ENCODE measurements around the gene MUC5AC. TPM values are rescaled to one million over a fixed set of nuclear protein-coding genes. Genes with fewer than 3 reads are reported as not detected.

Gene MUC5AC
- total and polyA plus RNA-seq, 7 experiments from 2014 or later: not detected

GRCh38 chr11:1139441-1140083, 18.2 kb upstream of the MUC5AC start:
- no peaks in the 10 kb centered on the region for H3K27me3 ChIP-seq (ENCODE audit: control insufficient read depth in 2 of 2, insufficient read depth in 2 of 2, low read length in 2 of 2)
- Mint-ChIP-seq H3K9me3 (peaks cover 13 to 50% (median 36%) of the 10 kb centered on the region in 11 donors), H3K27me3 (peaks cover 0 to 37% (median 19%) of the 10 kb centered on the region in 5 donors), H3K36me3 (peaks cover 0 to 20% (median 10%) of the 10 kb centered on the region in 5 donors), H3K4me3 (no peak overlapping the region), H3K4me1 (no peaks in the 10 kb centered on the region), H3K27ac (no peak overlapping the region)
- no peak overlapping the region for H3K27ac ChIP-seq (ENCODE audit: low read depth, low read length)
- ChIA-PET POLR2A (no interaction called here), CTCF (no interaction called here)
- no peak for ATAC-seq
- no peak for DNase-seq
- H3K9me3 ChIP-seq (ENCODE audit: control insufficient read depth in 2 of 3, low read length in 3 of 3): peaks cover 0 to 19% (median 6%) of the 10 kb centered on the region in 3 experiments
- intact Hi-C loops (cut with micrococcal nuclease): no loop called here
- H3K4me3 ChIP-seq (ENCODE audit: low read length): no peak overlapping the region
- H3K4me1 ChIP-seq (ENCODE audit: control insufficient read depth in 2 of 2, insufficient read depth in 2 of 2, low read length in 2 of 2): no peaks in the 10 kb centered on the region
- no peaks in the 10 kb centered on the region for H3K36me3 ChIP-seq (ENCODE audit: control insufficient read depth in 2 of 3, insufficient read depth in 3 of 3, low read length in 3 of 3)

- no peak overlapping the region for H3K4me3 Mint-ChIP-seq
- Histone ChIP-seq H3K27me3 (ENCODE audit: control insufficient read depth in 2 of 2, insufficient read depth in 2 of 2, low read length in 2 of 2) (no peaks in the 10 kb centered on the region), H3K4me1 (ENCODE audit: control insufficient read depth in 2 of 2, insufficient read depth in 2 of 2, low read length in 2 of 2) (no peaks in the 10 kb centered on the region), H3K27ac (ENCODE audit: low read depth, low read length) (no peak overlapping the region), H3K36me3 (ENCODE audit: control insufficient read depth in 2 of 3, insufficient read depth in 3 of 3, low read length in 3 of 3) (no peaks in the 10 kb centered on the region), H3K4me3 (ENCODE audit: low read length) (no peak overlapping the region), H3K9me3 (ENCODE audit: control insufficient read depth in 2 of 3, low read length in 3 of 3) (peaks cover 0 to 8% (median 0%) of the 10 kb centered on the region in 3 experiments)
- intact Hi-C loops (cut with micrococcal nuclease): no loop called here
- peaks cover 9 to 49% (median 29%) of the 10 kb centered on the region in 11 donors for H3K9me3 Mint-ChIP-seq
- CTCF ChIA-PET: no interaction called here
- peaks cover 0 to 18% (median 8%) of the 10 kb centered on the region in 5 donors for H3K36me3 Mint-ChIP-seq
- POLR2A ChIA-PET: no interaction called here
- no peak for ATAC-seq
- no peak overlapping the region for H3K27ac Mint-ChIP-seq
- DNase-seq: no peak
- peaks cover 0 to 26% (median 18%) of the 10 kb centered on the region in 5 donors for H3K27me3 Mint-ChIP-seq
- no peaks in the 10 kb centered on the region for H3K4me1 Mint-ChIP-seq
Observed at GRCh38 chr11:1140642-1141490, 16.9 kb upstream of the MUC5AC start.

DNA sequence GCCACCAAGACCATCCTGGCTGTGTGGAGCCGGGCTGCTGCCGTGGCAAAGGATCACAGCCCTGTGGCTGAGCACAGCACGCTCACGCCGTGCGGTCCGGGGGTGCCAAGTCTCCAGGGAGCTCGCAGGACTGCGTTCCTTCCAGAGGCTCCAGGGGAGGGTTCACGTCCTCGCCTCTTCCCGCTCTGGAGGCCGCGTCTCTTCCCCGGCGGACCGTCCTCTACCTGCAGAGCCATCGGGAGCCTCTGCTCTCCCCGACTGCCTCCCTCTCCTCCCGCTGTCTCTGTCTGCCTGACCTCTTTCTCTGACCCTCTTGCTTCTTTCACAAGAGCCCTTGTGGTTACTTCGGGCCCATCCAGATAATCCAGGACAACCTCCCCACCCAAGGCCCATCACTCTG, 11.4 kb upstream of the MUC5AC start:
- peak overlapping the region in 1 of 10 donors; percentile 0 for H3K4me3 Mint-ChIP-seq
- Histone ChIP-seq H3K27ac (ENCODE audit: low read depth, low read length) (no peak overlapping the region), H3K4me1 (ENCODE audit: control insufficient read depth in 2 of 2, insufficient read depth in 2 of 2, low read length in 2 of 2) (no peaks in the 10 kb centered on the region), H3K9me3 (ENCODE audit: control insufficient read depth in 2 of 3, low read length in 3 of 3) (peaks cover 0 to 8% (median 0%) of the 10 kb centered on the region in 3 experiments), H3K4me3 (ENCODE audit: low read length) (no peak overlapping the region), H3K36me3 (ENCODE audit: control insufficient read depth in 2 of 3, insufficient read depth in 3 of 3, low read length in 3 of 3) (no peaks in the 10 kb centered on the region), H3K27me3 (ENCODE audit: control insufficient read depth in 2 of 2, insufficient read depth in 2 of 2, low read length in 2 of 2) (no peaks in the 10 kb centered on the region)
- DNase-seq: no peak
- H3K36me3 Mint-ChIP-seq: peaks cover 0 to 18% (median 5%) of the 10 kb centered on the region in 5 donors
- H3K9me3 Mint-ChIP-seq: peaks cover 10 to 40% (median 31%) of the 10 kb centered on the region in 11 donors
- intact Hi-C loops (cut with micrococcal nuclease): no loop called here
- CTCF ChIA-PET: no interaction called here
- POLR2A ChIA-PET: no interaction called here
- ATAC-seq: no peak
- H3K4me1 Mint-ChIP-seq: peaks cover 0 to 4% (median 0%) of the 10 kb centered on the region in 7 donors
- H3K27me3 Mint-ChIP-seq: peaks cover 0 to 20% (median 4%) of the 10 kb centered on the region in 5 donors
- H3K27ac Mint-ChIP-seq: no peak overlapping the region

DNA sequence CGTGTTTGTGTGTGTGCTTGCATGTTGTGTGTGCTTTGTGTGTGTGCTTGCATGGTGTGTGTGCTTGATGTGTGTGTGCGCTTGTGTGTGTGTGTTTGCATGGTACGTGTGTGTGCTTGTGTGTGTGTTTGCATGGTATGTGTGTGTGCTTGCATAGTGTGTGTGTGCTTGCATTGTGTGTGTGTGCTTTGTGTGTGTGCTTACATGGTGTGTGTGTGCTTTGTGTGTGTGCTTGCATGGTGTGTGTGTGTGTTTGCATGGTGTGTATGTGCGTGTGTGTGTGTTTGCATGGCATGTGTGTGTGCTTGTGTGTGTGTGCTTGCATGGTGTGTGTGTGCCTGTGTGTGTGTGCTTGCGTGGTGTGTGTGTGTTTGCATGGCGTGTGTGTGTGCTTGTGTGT, 10.0 kb upstream of the MUC5AC start:
- Histone ChIP-seq H3K27me3 (ENCODE audit: control insufficient read depth in 2 of 2, insufficient read depth in 2 of 2, low read length in 2 of 2) (no peaks in the 10 kb centered on the region), H3K9me3 (ENCODE audit: control insufficient read depth in 2 of 3, low read length in 3 of 3) (peaks cover 0 to 8% (median 0%) of the 10 kb centered on the region in 3 experiments), H3K4me1 (ENCODE audit: control insufficient read depth in 2 of 2, insufficient read depth in 2 of 2, low read length in 2 of 2) (no peaks in the 10 kb centered on the region), H3K4me3 (ENCODE audit: low read length) (no peak overlapping the region), H3K36me3 (ENCODE audit: control insufficient read depth in 2 of 3, insufficient read depth in 3 of 3, low read length in 3 of 3) (no peaks in the 10 kb centered on the region), H3K27ac (ENCODE audit: low read depth, low read length) (no peak overlapping the region)
- DNase-seq: no peak
- H3K36me3 Mint-ChIP-seq: peaks cover 0 to 10% (median 0%) of the 10 kb centered on the region in 5 donors
- no peak overlapping the region for H3K4me3 Mint-ChIP-seq
- POLR2A ChIA-PET: no interaction called here
- no peak for ATAC-seq
- intact Hi-C loops (cut with micrococcal nuclease): no loop called here
- CTCF ChIA-PET: no interaction called here
- no peak overlapping the region for H3K27ac Mint-ChIP-seq
- H3K9me3 Mint-ChIP-seq: peaks cover 2 to 26% (median 19%) of the 10 kb centered on the region in 11 donors
- peaks cover 0 to 4% (median 0%) of the 10 kb centered on the region in 7 donors for H3K4me1 Mint-ChIP-seq
- H3K27me3 Mint-ChIP-seq: peaks cover 0 to 13% (median 5%) of the 10 kb centered on the region in 5 donors

- DNase-seq (no peak), ATAC-seq (no peak)
- Histone ChIP-seq H3K27ac (ENCODE audit: low read depth, low read length) (no peak overlapping the region), H3K27me3 (ENCODE audit: control insufficient read depth in 2 of 2, insufficient read depth in 2 of 2, low read length in 2 of 2) (no peaks in the 10 kb centered on the region), H3K4me1 (ENCODE audit: control insufficient read depth in 2 of 2, insufficient read depth in 2 of 2, low read length in 2 of 2) (no peaks in the 10 kb centered on the region), H3K36me3 (ENCODE audit: control insufficient read depth in 2 of 3, insufficient read depth in 3 of 3, low read length in 3 of 3) (no peaks in the 10 kb centered on the region), H3K4me3 (ENCODE audit: low read length) (no peak overlapping the region), H3K9me3 (ENCODE audit: control insufficient read depth in 2 of 3, low read length in 3 of 3) (no peaks in the 10 kb centered on the region)
- ChIA-PET POLR2A (no interaction called here), CTCF (no interaction called here)
- H3K27ac Mint-ChIP-seq: no peak overlapping the region
- H3K36me3 Mint-ChIP-seq: peaks cover 0 to 3% (median 0%) of the 10 kb centered on the region in 5 donors
- H3K4me1 Mint-ChIP-seq: peaks cover 0 to 4% (median 0%) of the 10 kb centered on the region in 7 donors
- intact Hi-C loops (cut with micrococcal nuclease): no loop called here
- H3K27me3 Mint-ChIP-seq: peaks cover 0 to 13% (median 5%) of the 10 kb centered on the region in 5 donors
- H3K9me3 Mint-ChIP-seq: peaks cover 0 to 18% (median 10%) of the 10 kb centered on the region in 11 donors
- H3K4me3 Mint-ChIP-seq: no peak overlapping the region
Observed at GRCh38 chr11:1148752-1149180, 9.0 kb upstream of the MUC5AC start.

DNA sequence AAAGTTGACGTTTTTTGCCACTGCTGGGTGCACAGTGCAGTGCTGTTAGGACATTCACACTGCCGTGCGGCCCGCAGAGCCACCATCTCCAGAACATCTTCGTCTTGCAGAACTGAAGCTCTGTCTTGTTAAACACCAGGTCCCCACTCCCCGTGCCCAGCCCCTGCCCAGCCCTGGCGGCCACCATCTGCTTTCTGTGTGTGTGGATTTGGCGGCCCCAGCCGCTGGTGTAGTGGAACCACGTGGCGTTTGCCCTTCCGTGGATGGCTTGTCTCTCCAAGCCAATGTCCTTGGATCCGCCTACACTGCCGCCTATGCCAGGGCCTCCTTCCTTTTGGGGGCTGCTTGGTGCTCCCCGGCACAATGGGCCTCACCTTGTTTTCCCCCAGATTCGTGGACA, 8.2 kb upstream of the MUC5AC start:
- POLR2A ChIA-PET: no interaction called here
- Histone ChIP-seq H3K4me1 (ENCODE audit: control insufficient read depth in 2 of 2, insufficient read depth in 2 of 2, low read length in 2 of 2) (no peaks in the 10 kb centered on the region), H3K36me3 (ENCODE audit: control insufficient read depth in 2 of 3, insufficient read depth in 3 of 3, low read length in 3 of 3) (no peaks in the 10 kb centered on the region), H3K27me3 (ENCODE audit: control insufficient read depth in 2 of 2, insufficient read depth in 2 of 2, low read length in 2 of 2) (no peaks in the 10 kb centered on the region), H3K27ac (ENCODE audit: low read depth, low read length) (no peak overlapping the region), H3K4me3 (ENCODE audit: low read length) (no peak overlapping the region), H3K9me3 (ENCODE audit: control insufficient read depth in 2 of 3, low read length in 3 of 3) (no peaks in the 10 kb centered on the region)
- peak in 1 of 9 donors; percentile 18 for DNase-seq
- Mint-ChIP-seq H3K27me3 (peaks cover 0 to 13% (median 5%) of the 10 kb centered on the region in 5 donors), H3K4me1 (peaks cover 0 to 4% (median 0%) of the 10 kb centered on the region in 7 donors), H3K36me3 (no peaks in the 10 kb centered on the region), H3K4me3 (no peak overlapping the region), H3K27ac (no peak overlapping the region), H3K9me3 (peaks cover 0 to 18% (median 7%) of the 10 kb centered on the region in 11 donors)
- CTCF ChIA-PET: no interaction called here
- ATAC-seq: no peak
- intact Hi-C loops (cut with micrococcal nuclease): no loop called here

Data from naive thymus-derived CD4-positive, alpha-beta T cell (primary cell).